ENCODE measurements around the gene PKMYT1.

PKMYT1 gene

DNA sequence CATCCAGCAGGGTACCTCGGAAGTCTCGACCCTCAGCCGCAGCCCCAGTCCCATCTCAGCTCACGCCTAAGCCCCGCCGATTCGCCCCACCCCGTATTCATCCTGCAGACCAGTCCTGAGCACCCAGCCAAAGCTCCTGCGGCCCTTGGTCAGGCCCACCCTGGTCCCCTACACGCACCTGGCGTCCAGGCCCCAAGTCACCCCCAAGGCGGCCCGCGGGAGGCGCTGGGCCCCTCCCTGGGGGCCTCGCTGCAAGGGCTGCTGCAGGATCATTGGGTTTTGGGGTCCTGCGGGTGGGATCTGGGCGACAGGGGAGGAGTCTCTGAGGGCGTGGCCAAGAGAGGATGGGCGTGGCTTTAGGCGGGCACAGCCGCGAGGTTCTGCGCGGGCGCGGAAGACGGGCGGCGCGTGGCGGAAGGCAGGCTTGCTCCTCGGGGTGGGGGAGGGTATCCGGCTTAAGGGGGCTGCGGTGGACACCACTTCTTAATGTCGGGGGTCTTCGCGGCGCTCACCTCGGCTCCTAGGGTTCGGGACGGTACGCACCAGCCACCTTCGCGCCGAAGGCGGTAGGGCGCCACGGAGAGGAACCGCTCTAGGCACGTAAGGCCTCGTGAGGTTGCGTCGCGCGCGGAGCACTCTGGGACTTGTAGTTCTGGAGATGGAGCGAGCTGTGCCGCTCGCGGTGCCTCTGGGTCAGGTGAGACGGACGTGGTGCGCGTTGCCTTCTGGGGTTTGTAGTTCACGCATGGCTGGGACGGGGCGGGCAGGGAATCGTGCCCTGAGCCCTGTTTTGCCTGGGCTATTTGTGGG lies 43.6 kb upstream of the PKMYT1 start, which contains the start of the genes HCFC1R1 and THOC6:
HCFC1R1 (minus strand) TSS at position 274 of the 810 bp plus-strand sequence; CDS start at position 273, 1 bp downstream.
THOC6 (plus strand) TSS at position 367 of the 810 bp plus-strand sequence; CDS start at position 659, 292 bp downstream.
- FAIRE-seq (peak; percentile 100), DNase-seq (ENCODE audit: insufficient read length, low spot score) (peak; percentile 91)
- peak; percentile 85 for TF ChIP-seq POLR2AphosphoS5 (IDR thresholded peaks at IDR 0.05; ENCODE audit: low read depth, low read length)
- TF ChIP-seq POLR2A (IDR thresholded peaks at IDR 0.05; ENCODE audit: low read depth, low read length): peak; percentile 82
- TF ChIP-seq SPI1 (IDR thresholded peaks at IDR 0.05; ENCODE audit: low read depth, low read length): peak; percentile 66
- TF ChIP-seq PAX5 (IDR thresholded peaks at IDR 0.05; ENCODE audit: insufficient read depth, low read length, severe bottlenecking): peak; percentile 37
- TF ChIP-seq POU2F2 (IDR thresholded peaks at IDR 0.05; ENCODE audit: low read depth, low read length): 0 out of 2 replicates have a peak, but pooled peaks have one; percentile 32
- TF ChIP-seq TAF1 (IDR thresholded peaks at IDR 0.05; ENCODE audit: low read depth, low read length): no peak; the same call in 1 of the 2 replicates

DNA sequence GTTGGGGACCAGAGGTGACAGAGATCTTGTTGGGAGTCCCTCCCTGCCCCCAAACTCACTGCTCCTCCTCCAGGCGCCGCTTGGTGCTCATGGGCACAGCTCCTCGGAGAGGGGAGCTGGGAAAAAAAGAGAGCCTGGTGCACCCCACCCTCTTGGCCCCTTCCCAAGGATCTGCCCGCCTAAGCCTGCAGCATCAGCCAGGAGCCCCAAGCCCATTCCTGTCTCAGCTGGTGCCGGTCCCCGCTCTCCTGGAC lies 43.1 kb upstream of the PKMYT1 start:
- DNase-seq (ENCODE audit: insufficient read length, low spot score) (no peak), FAIRE-seq (no peak)
- TF ChIP-seq PAX5 (IDR thresholded peaks at IDR 0.05; ENCODE audit: insufficient read depth, low read length, severe bottlenecking): no peak
- no peak for TF ChIP-seq POLR2A (IDR thresholded peaks at IDR 0.05; ENCODE audit: low read depth, low read length)
- TF ChIP-seq TAF1 (IDR thresholded peaks at IDR 0.05; ENCODE audit: low read depth, low read length): no peak
- TF ChIP-seq SPI1 (IDR thresholded peaks at IDR 0.05; ENCODE audit: low read depth, low read length): no peak
- no peak for TF ChIP-seq POU2F2 (IDR thresholded peaks at IDR 0.05; ENCODE audit: low read depth, low read length)
- TF ChIP-seq POLR2AphosphoS5 (IDR thresholded peaks at IDR 0.05; ENCODE audit: low read depth, low read length): no peak

GRCh38 chr16:3022684-3023414 lies 42.6 kb upstream of the PKMYT1 start:
- FAIRE-seq: peak; percentile 55
- DNase-seq (ENCODE audit: insufficient read length, low spot score): no peak
- TF ChIP-seq SPI1 (IDR thresholded peaks at IDR 0.05; ENCODE audit: low read depth, low read length): no peak
- no peak for TF ChIP-seq POLR2AphosphoS5 (IDR thresholded peaks at IDR 0.05; ENCODE audit: low read depth, low read length)
- no peak for TF ChIP-seq PAX5 (IDR thresholded peaks at IDR 0.05; ENCODE audit: insufficient read depth, low read length, severe bottlenecking)
- no peak for TF ChIP-seq POU2F2 (IDR thresholded peaks at IDR 0.05; ENCODE audit: low read depth, low read length)
- TF ChIP-seq POLR2A (IDR thresholded peaks at IDR 0.05; ENCODE audit: low read depth, low read length): no peak
- TF ChIP-seq TAF1 (IDR thresholded peaks at IDR 0.05; ENCODE audit: low read depth, low read length): no peak

DNA sequence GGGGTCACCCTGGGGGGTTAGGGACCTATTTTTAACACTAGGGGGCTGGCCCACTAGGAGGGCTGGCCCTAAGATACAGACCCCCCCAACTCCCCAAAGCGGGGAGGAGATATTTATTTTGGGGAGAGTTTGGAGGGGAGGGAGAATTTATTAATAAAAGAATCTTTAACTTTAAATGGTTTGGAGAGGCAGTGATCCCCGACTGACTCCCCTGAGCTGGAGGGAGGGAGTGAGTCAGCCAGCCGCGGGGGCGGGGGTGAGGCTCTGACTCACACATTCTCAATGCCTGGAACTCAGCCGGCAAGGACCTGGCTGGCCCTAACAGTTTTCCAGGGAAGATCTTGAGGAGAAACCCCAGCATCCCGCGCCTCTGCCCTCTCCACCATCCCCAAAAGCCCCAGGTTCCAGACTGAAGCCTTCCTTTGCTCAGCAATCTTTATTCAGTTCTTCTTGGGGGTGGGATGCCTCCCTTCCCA lies 42.0 kb upstream of the PKMYT1 start:
- no peak for DNase-seq (ENCODE audit: insufficient read length, low spot score)
- TF ChIP-seq POLR2A (IDR thresholded peaks at IDR 0.05; ENCODE audit: low read depth, low read length) (no peak), PAX5 (IDR thresholded peaks at IDR 0.05; ENCODE audit: insufficient read depth, low read length, severe bottlenecking) (no peak), POLR2AphosphoS5 (IDR thresholded peaks at IDR 0.05; ENCODE audit: low read depth, low read length) (no peak), TAF1 (IDR thresholded peaks at IDR 0.05; ENCODE audit: low read depth, low read length) (no peak), POU2F2 (IDR thresholded peaks at IDR 0.05; ENCODE audit: low read depth, low read length) (no peak), SPI1 (IDR thresholded peaks at IDR 0.05; ENCODE audit: low read depth, low read length) (no peak)
- FAIRE-seq: no peak

DNA sequence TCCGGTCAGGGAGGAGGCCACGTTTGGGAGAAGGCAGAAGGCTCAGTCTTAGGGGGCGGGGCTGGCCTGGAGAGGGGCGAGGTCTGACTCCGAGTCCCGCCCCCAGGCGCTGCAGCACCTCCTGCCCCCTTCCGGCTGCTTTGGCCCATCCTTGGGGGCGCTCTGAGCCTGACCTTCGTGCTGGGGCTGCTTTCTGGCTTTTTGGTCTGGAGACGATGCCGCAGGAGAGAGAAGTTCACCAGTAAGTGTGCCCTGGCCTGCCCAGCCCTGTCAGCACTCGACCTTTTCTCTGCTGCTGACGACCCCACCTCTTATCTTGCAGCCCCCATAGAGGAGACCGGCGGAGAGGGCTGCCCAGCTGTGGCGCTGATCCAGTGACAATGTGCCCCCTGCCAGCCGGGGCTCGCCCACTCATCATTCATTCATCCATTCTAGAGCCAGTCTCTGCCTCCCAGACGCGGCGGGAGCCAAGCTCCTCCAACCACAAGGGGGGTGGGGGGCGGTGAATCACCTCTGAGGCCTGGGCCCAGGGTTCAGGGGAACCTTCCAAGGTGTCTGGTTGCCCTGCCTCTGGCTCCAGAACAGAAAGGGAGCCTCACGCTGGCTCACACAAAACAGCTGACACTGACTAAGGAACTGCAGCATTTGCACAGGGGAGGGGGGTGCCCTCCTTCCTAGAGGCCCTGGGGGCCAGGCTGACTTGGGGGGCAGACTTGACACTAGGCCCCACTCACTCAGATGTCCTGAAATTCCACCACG lies 41.4 kb upstream of the PKMYT1 start:
- TF ChIP-seq POLR2AphosphoS5 (IDR thresholded peaks at IDR 0.05; ENCODE audit: low read depth, low read length) (no peak), POLR2A (IDR thresholded peaks at IDR 0.05; ENCODE audit: low read depth, low read length) (no peak), SPI1 (IDR thresholded peaks at IDR 0.05; ENCODE audit: low read depth, low read length) (no peak), TAF1 (IDR thresholded peaks at IDR 0.05; ENCODE audit: low read depth, low read length) (no peak), POU2F2 (IDR thresholded peaks at IDR 0.05; ENCODE audit: low read depth, low read length) (no peak), PAX5 (IDR thresholded peaks at IDR 0.05; ENCODE audit: insufficient read depth, low read length, severe bottlenecking) (no peak)
- FAIRE-seq (peak; percentile 71), DNase-seq (ENCODE audit: insufficient read length, low spot score) (peak; percentile 71)

DNA sequence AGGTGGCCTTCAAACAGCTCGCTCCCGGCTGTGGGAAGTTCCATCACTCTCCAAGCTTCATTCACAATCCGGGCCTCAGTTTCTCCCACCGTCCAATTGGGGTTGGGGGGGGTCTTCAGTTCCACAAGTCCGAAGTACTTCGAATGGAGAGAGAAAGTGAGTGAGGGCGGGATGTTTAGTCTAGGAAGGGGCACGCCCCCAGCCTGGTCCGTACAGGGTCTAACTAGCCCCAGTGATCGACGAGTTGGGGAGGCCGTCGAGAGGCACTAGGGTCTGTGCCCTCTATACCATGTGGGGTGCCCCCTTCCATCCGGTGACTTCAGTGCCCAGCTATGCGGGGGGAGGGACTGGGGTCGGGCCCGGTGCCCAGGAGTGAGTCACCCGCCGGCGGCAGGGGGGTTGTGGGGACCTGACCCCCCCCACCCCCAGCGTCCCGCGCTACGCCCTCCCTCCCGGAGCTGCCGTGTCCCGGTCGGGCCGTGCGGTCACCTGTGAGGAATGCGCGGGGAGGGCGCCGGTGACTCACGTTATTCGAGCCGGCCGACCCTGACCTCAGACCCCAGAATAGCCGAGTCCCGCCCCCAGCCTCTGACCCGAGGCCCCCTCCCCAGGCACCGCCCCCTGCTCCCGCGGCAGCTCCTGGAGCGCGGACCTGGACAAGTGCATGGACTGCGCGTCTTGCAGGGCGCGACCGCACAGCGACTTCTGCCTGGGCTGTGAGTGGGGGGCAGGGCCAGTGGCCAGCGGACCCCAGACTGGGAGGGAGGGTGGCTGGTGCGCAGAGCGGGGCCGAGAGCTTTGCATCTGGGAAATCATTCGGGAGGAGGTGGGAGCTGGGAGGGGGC lies 40.6 kb upstream of the PKMYT1 start:
- DNase-seq (ENCODE audit: insufficient read length, low spot score) (no peak), FAIRE-seq (peak; percentile 41)
- TF ChIP-seq PAX5 (IDR thresholded peaks at IDR 0.05; ENCODE audit: insufficient read depth, low read length, severe bottlenecking) (no peak), TAF1 (IDR thresholded peaks at IDR 0.05; ENCODE audit: low read depth, low read length) (no peak), POLR2AphosphoS5 (IDR thresholded peaks at IDR 0.05; ENCODE audit: low read depth, low read length) (no peak), SPI1 (IDR thresholded peaks at IDR 0.05; ENCODE audit: low read depth, low read length) (no peak), POU2F2 (IDR thresholded peaks at IDR 0.05; ENCODE audit: low read depth, low read length) (no peak), POLR2A (IDR thresholded peaks at IDR 0.05; ENCODE audit: low read depth, low read length) (no peak)

DNA sequence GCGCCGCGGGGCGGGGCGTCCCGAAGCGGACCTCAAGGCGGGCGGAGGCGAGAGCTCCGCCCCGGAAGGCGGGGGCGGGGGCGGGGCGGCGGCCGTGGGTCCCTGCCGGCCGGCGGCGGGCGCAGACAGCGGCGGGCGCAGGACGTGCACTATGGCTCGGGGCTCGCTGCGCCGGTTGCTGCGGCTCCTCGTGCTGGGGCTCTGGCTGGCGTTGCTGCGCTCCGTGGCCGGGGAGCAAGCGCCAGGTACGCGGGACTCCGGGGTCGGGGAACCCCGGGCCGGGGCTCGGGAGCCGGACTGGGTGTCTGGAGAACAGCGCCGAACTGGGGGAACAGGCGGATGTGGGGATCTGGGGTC lies 40.0 kb upstream of the PKMYT1 start, which contains the start of gene TNFRSF12A:
TNFRSF12A (plus strand) TSS at position 122 of the 357 bp plus-strand sequence; CDS start at position 152, 30 bp downstream.
- DNase-seq (ENCODE audit: insufficient read length, low spot score) (peak; percentile 89), FAIRE-seq (no peak)
- TF ChIP-seq TAF1 (IDR thresholded peaks at IDR 0.05; ENCODE audit: low read depth, low read length) (no peak), PAX5 (IDR thresholded peaks at IDR 0.05; ENCODE audit: insufficient read depth, low read length, severe bottlenecking) (no peak), POLR2A (IDR thresholded peaks at IDR 0.05; ENCODE audit: low read depth, low read length) (no peak), POLR2AphosphoS5 (IDR thresholded peaks at IDR 0.05; ENCODE audit: low read depth, low read length) (no peak), POU2F2 (IDR thresholded peaks at IDR 0.05; ENCODE audit: low read depth, low read length) (no peak), SPI1 (IDR thresholded peaks at IDR 0.05; ENCODE audit: low read depth, low read length) (no peak)

Measured in GM12891 (cell line).